Measurements from ENCODE around the gene RFX2. TPM values are rescaled to one million over a fixed set of nuclear protein-coding genes. Genes with fewer than 3 reads are reported as not detected.

The RFX2 gene
- total and polyA plus RNA-seq, 10 of the 15 experiments (the other 5 are each of a cell fraction or from before 2014, with no cell fraction given) = 3.2 to 9.8 (median 4.7) TPM

- no peak overlapping the region for H3K4me2 ChIP-seq (ENCODE audit: control insufficient read depth, insufficient read depth)
- H3K27ac ChIP-seq (ENCODE audit: control insufficient read depth, insufficient read depth) = no peak overlapping the region
- SMC1A ChIA-PET (ENCODE audit: uncharacterized antibody, unreplicated experiment) = no interaction called here
- in situ Hi-C loops (cut with MboI) = no loop called here
- POLR2A ChIA-PET = no interaction called here
- 69% methylated on average over 5 of the region's 5 CpGs for WGBS (ENCODE audit: insufficient coverage, insufficient replicate concordance, low lambda C conversion rate, missing lambda C conversion rate)
- no peak for FAIRE-seq
- H3K36me3 ChIP-seq (ENCODE audit: control insufficient read depth in 2 of 2, insufficient read depth in 2 of 2, low read length in 1 of 2) = no peaks in the 10 kb centered on the region
- no peaks in the 10 kb centered on the region for H3K79me2 ChIP-seq (ENCODE audit: control insufficient read depth, insufficient read depth, low read length)
- ATAC-seq = no peak
- H2AFZ ChIP-seq (ENCODE audit: control insufficient read depth, low read depth, low read length) = no peak overlapping the region
- TF ChIP-seq JUND (IDR thresholded peaks at IDR 0.05; ENCODE audit: low read depth, low read length) = no peak
- TF ChIP-seq, protein P1, sequence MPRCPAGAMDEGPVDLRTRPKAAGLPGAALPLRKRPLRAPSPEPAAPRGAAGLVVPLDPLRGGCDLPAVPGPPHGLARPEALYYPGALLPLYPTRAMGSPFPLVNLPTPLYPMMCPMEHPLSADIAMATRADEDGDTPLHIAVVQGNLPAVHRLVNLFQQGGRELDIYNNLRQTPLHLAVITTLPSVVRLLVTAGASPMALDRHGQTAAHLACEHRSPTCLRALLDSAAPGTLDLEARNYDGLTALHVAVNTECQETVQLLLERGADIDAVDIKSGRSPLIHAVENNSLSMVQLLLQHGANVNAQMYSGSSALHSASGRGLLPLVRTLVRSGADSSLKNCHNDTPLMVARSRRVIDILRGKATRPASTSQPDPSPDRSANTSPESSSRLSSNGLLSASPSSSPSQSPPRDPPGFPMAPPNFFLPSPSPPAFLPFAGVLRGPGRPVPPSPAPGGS (IDR thresholded peaks at IDR 0.05; ENCODE audit: borderline replicate concordance, insufficient read depth, low read depth, low read length, poor library complexity, severe bottlenecking) = peak; percentile 68
- DNase-seq (ENCODE audit: low read depth, low spot score) = no peak
- BruUV-seq (replicated peaks) = no TSS peak
- CTCF ChIA-PET = no interaction called here
- RAD21 ChIA-PET (ENCODE audit: unreplicated experiment) = no interaction called here
- no peaks in the 10 kb centered on the region; the same call in 2 of the 3 replicates for H3K9me3 ChIP-seq (replicated peaks; ENCODE audit: control insufficient read depth, insufficient read depth, low read length)
- H3K27me3 ChIP-seq (replicated peaks in 1 of 2; ENCODE audit: control insufficient read depth in 2 of 2, insufficient read depth in 2 of 2, low read length in 1 of 2) = no peaks in the 10 kb centered on the region
- no peak overlapping the region for H3K9ac ChIP-seq (ENCODE audit: control insufficient read depth, insufficient read depth, low read length)
- no peaks in the 10 kb centered on the region for H3K4me1 ChIP-seq (ENCODE audit: control insufficient read depth, insufficient read depth, low read length)
- H4K20me1 ChIP-seq (ENCODE audit: control insufficient read depth, insufficient read depth) = no peaks in the 10 kb centered on the region
- no peak overlapping the region for H3K4me3 ChIP-seq
- intact Hi-C loops (cut with micrococcal nuclease; ENCODE audit: unreplicated experiment) = no loop called here
These were observed 22.9 kb upstream of the RFX2 start for GRCh38 chr19:6133231-6133630.

- Histone ChIP-seq H4K20me1 (ENCODE audit: control insufficient read depth, insufficient read depth) (no peaks in the 10 kb centered on the region), H3K79me2 (ENCODE audit: control insufficient read depth, insufficient read depth, low read length) (no peaks in the 10 kb centered on the region), H3K9me3 (replicated peaks; ENCODE audit: control insufficient read depth, insufficient read depth, low read length) (no peaks in the 10 kb centered on the region; the same call in 2 of the 3 replicates), H3K4me2 (ENCODE audit: control insufficient read depth, insufficient read depth) (no peak overlapping the region), H3K4me1 (ENCODE audit: control insufficient read depth, insufficient read depth, low read length) (no peaks in the 10 kb centered on the region), H3K4me3 (no peak overlapping the region), H2AFZ (ENCODE audit: control insufficient read depth, low read depth, low read length) (no peak overlapping the region), H3K27me3 (replicated peaks in 1 of 2; ENCODE audit: control insufficient read depth in 2 of 2, insufficient read depth in 2 of 2, low read length in 1 of 2) (no peaks in the 10 kb centered on the region), H3K36me3 (ENCODE audit: control insufficient read depth in 2 of 2, insufficient read depth in 2 of 2, low read length in 1 of 2) (no peaks in the 10 kb centered on the region), H3K9ac (ENCODE audit: control insufficient read depth, insufficient read depth, low read length) (no peak overlapping the region), H3K27ac (ENCODE audit: control insufficient read depth, insufficient read depth) (no peak overlapping the region)
- DNase-seq (ENCODE audit: low read depth, low spot score) (no peak), ATAC-seq (no peak), FAIRE-seq (no peak)
- CTCF ChIA-PET = no interaction called here
- POLR2A ChIA-PET = no interaction called here
- intact Hi-C loops (cut with micrococcal nuclease; ENCODE audit: unreplicated experiment) (no loop called here), in situ Hi-C loops (cut with MboI) (no loop called here)
- SMC1A ChIA-PET (ENCODE audit: uncharacterized antibody, unreplicated experiment) = no interaction called here
- RAD21 ChIA-PET (ENCODE audit: unreplicated experiment) = no interaction called here
- WGBS (ENCODE audit: insufficient coverage, insufficient replicate concordance, low lambda C conversion rate, missing lambda C conversion rate) = 74% methylated on average over 4 of the region's 4 CpGs
- no TSS peak for BruUV-seq (replicated peaks)
- TF ChIP-seq, protein P2, sequence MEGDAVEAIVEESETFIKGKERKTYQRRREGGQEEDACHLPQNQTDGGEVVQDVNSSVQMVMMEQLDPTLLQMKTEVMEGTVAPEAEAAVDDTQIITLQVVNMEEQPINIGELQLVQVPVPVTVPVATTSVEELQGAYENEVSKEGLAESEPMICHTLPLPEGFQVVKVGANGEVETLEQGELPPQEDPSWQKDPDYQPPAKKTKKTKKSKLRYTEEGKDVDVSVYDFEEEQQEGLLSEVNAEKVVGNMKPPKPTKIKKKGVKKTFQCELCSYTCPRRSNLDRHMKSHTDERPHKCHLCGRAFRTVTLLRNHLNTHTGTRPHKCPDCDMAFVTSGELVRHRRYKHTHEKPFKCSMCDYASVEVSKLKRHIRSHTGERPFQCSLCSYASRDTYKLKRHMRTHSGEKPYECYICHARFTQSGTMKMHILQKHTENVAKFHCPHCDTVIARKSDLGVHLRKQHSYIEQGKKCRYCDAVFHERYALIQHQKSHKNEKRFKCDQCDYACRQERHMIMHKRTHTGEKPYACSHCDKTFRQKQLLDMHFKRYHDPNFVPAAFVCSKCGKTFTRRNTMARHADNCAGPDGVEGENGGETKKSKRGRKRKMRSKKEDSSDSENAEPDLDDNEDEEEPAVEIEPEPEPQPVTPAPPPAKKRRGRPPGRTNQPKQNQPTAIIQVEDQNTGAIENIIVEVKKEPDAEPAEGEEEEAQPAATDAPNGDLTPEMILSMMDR (IDR thresholded peaks at IDR 0.05 in 2 of 3, conservative IDR thresholded peaks at IDR 0.05 in 1 of 3; ENCODE audit: control insufficient read depth in 2 of 3, extremely low read depth in 1 of 3, insufficient read depth in 1 of 3, low read depth in 3 of 3, low read length in 3 of 3) = no peak
- TF ChIP-seq, protein P3, sequence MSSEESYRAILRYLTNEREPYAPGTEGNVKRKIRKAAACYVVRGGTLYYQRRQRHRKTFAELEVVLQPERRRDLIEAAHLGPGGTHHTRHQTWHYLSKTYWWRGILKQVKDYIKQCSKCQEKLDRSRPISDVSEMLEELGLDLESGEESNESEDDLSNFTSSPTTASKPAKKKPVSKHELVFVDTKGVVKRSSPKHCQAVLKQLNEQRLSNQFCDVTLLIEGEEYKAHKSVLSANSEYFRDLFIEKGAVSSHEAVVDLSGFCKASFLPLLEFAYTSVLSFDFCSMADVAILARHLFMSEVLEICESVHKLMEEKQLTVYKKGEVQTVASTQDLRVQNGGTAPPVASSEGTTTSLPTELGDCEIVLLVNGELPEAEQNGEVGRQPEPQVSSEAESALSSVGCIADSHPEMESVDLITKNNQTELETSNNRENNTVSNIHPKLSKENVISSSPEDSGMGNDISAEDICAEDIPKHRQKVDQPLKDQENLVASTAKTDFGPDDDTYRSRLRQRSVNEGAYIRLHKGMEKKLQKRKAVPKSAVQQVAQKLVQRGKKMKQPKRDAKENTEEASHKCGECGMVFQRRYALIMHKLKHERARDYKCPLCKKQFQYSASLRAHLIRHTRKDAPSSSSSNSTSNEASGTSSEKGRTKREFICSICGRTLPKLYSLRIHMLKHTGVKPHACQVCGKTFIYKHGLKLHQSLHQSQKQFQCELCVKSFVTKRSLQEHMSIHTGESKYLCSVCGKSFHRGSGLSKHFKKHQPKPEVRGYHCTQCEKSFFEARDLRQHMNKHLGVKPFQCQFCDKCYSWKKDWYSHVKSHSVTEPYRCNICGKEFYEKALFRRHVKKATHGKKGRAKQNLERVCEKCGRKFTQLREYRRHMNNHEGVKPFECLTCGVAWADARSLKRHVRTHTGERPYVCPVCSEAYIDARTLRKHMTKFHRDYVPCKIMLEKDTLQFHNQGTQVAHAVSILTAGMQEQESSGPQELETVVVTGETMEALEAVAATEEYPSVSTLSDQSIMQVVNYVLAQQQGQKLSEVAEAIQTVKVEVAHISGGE (CRISPR knock-in tag; IDR thresholded peaks at IDR 0.05) = no peak
- no peak for TF ChIP-seq MYC (IDR thresholded peaks at IDR 0.05; ENCODE audit: insufficient read depth, insufficient read length, insufficient replicate concordance, low read length, severe bottlenecking)
- TF ChIP-seq MEF2A (IDR thresholded peaks at IDR 0.05; ENCODE audit: insufficient read depth, low read depth, low read length) = no peak
- TF ChIP-seq TCF12 (IDR thresholded peaks at IDR 0.05; ENCODE audit: low read depth, low read length) = no peak
These were observed 22.2 kb upstream of the RFX2 start for GRCh38 chr19:6132482-6132881.
